ENCODE measurements around the gene HRH3.

Gene HRH3

DNA sequence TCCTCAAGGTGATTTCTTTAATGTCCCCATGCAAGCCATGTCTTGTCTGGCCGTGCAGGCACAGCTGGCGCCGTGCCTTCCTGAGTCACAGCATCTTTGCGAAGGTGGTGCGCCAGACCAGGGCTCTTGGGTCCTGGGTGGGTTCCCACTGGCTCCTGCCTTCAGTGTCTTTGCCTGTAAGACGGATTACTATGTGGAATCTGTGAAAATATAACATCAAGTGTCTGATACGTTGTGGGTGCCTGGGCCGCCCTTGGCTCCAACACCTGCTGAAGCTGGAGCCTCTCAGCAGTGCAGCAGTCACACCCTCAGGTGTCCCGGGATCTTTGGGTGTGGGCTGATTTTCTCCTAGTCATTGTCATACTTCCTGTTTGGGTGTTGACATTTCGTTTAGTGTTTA is 21.4 kb upstream of the HRH3 start:
- DNase-seq (ENCODE audit: low spot score) = no peak
- in situ Hi-C loops (cut with MboI; ENCODE audit: low pct_unique_long_range_greater_than_20kb, low sequenced_read_pairs, unreplicated experiment) = no loop called here

DNA sequence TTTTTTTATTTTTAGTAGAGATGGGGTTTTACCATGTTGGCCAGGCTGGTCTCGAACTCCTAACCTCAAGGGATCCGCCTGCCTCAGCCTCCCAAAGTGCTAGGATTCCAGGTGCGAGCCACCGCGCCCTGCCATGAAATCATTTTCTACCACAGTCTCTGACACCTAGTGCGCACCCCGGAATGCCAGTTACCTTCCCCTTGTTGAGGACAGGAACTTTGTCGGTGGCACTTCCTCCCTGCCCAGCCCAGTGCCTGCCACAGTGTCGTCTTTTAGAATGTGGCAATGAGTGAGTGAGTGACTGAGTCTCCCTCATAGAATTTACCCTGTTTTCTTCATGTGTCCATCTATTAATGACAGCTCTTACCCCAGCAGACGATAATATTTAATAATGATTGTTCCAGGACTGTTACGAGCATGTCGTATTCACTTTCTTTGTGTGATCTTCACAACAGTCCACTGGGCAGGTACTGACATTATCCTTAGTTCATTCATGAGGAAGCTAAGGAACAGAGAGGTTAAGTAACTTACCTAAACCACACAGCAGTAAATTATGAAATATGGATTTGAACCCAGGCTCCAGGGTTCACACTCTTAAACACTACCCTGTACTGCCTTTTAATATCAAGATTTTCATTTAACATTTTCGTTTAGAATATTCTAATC is 20.1 kb upstream of the HRH3 start:
- no peak for TF ChIP-seq CTCF (IDR thresholded peaks at IDR 0.05; ENCODE audit: extremely low read depth, insufficient read depth, missing control alignments)
- in situ Hi-C loops (cut with MboI; ENCODE audit: low pct_unique_long_range_greater_than_20kb, low sequenced_read_pairs, unreplicated experiment) = no loop called here

More for the DNA sequence above, 21.4 kb upstream of the HRH3 start:
- no peak for TF ChIP-seq CTCF (IDR thresholded peaks at IDR 0.05; ENCODE audit: extremely low read depth, insufficient read depth, missing control alignments)

DNA sequence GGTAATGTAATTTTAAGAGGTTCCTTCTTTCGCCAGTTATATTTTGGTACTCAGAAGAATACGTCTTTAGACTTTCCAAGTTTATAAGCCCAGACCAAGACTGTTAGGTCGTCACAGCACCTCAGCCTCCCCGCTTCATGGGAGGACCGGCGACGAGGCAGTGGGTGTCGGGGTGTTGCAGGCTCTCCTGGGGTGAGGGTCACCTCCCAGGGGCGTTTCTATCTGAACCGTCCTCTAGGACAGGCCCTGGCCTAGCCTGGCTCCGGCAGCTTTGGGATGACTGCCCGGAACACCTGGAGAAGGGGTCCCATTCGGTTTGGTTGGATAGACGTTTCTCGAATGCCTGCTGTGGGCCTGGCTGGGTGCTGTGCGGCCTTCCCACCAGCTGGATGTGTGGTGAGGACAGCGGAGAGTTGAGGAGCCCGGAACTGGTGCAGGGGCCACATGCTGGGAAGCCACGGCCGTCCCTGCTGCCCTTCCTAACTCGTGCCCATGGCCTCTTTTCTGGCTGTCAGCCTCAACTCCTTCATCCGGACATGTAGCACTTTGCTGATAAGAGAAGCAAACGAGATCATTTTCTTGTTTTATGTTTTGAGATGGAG is 19.3 kb upstream of the HRH3 start:
- in situ Hi-C loops (cut with MboI; ENCODE audit: low pct_unique_long_range_greater_than_20kb, low sequenced_read_pairs, unreplicated experiment) = no loop called here
- DNase-seq (ENCODE audit: low spot score) = no peak
- TF ChIP-seq CTCF (IDR thresholded peaks at IDR 0.05; ENCODE audit: extremely low read depth, insufficient read depth, missing control alignments) = no peak

More for the DNA sequence above, 20.1 kb upstream of the HRH3 start:
- no peak for DNase-seq (ENCODE audit: low spot score)

DNA sequence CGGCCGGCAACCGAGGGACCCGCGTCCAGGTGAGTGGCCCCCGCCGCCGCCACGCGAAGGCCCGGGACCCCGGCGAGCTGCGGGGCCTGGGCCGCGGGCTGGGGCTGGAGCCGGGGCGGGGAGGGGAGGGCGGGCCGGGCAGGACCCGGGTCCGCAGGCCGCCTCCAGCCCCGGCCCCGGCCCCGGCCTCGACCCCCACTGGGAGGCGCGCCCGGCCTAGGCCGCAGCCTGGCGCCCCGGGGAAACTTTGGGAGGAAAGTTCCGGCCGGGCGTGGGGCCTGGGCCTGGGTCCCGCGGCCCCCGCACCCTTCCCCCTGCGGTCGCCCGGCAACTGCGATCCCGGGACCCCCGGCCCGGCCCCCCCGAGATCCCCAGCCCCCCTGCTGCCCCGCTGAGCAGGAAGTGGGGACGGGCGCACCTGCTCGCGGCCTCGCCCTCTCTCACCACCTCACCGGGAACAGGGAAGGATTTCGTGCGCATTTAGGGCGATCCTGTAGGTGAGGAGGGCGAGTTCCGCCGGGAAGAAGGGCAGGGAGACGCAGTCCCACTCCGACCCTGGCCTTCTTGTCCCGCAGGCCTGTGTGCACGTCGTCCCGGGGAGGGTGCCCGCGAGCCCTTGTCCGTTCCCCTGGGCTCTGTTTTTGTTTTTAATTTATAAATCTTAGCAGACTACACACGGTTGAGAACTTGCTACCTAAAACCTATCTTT is 18.6 kb upstream of the HRH3 start:
- TF ChIP-seq CTCF (IDR thresholded peaks at IDR 0.05; ENCODE audit: extremely low read depth, insufficient read depth, missing control alignments) = no peak
- no peak for DNase-seq (ENCODE audit: low spot score)
- in situ Hi-C loops (cut with MboI; ENCODE audit: low pct_unique_long_range_greater_than_20kb, low sequenced_read_pairs, unreplicated experiment) = no loop called here

- DNase-seq (ENCODE audit: low spot score) = peak; percentile 100
- in situ Hi-C loops (cut with MboI; ENCODE audit: low pct_unique_long_range_greater_than_20kb, low sequenced_read_pairs, unreplicated experiment) = no loop called here
- no peak for TF ChIP-seq CTCF (IDR thresholded peaks at IDR 0.05; ENCODE audit: extremely low read depth, insufficient read depth, missing control alignments)
These were observed 17.9 kb upstream of the HRH3 start, which contains the start of gene OSBPL2 for GRCh38 chr20:62237801-62238568. OSBPL2 (plus strand) TSS chr20:62238521; CDS start chr20:62256185, 17,664 bp downstream.

- in situ Hi-C loops (cut with MboI; ENCODE audit: low pct_unique_long_range_greater_than_20kb, low sequenced_read_pairs, unreplicated experiment) = no loop called here
- DNase-seq (ENCODE audit: low spot score) = no peak
- TF ChIP-seq CTCF (IDR thresholded peaks at IDR 0.05; ENCODE audit: extremely low read depth, insufficient read depth, missing control alignments) = no peak
These were observed 17.4 kb upstream of the HRH3 start for GRCh38 chr20:62237514-62237800.
